HG03103 (cell line): Measurements from ENCODE around the gene PRKCB.
"Not testable (repeated sequence)": the region's sequence is repeated elsewhere in the genome, so short reads cannot be mapped to it uniquely, and the experiment has no call there.

Source experiments
- ATAC-seq: cut with Tn5 transposase; IDR thresholded peaks from one replicate; pipeline ENCODE4 v1.9.1; 2021; ENCODE audit warnings: low read depth; ENCODE audit not compliant: unreplicated experiment

The PRKCB gene

GRCh38 chr16:23996258-23996955, 160.6 kb downstream of the PRKCB start:
- ATAC-seq: no peak

- no peak for ATAC-seq
Measured at GRCh38 chr16:23998771-23999170, 163.0 kb downstream of the PRKCB start.

GRCh38 chr16:23999663-24000062, 163.9 kb downstream of the PRKCB start:
- no peak for ATAC-seq

- ATAC-seq: no peak
Measured at GRCh38 chr16:24001710-24002109, 165.9 kb downstream of the PRKCB start.

- ATAC-seq: no peak
Measured at GRCh38 chr16:24002619-24003018, 166.8 kb downstream of the PRKCB start.

GRCh38 chr16:24005577-24005976, 169.8 kb downstream of the PRKCB start:
- no peak for ATAC-seq

GRCh38 chr16:24007391-24007790, 171.6 kb downstream of the PRKCB start:
- ATAC-seq: no peak

GRCh38 chr16:24007934-24008333, 172.2 kb downstream of the PRKCB start:
- no peak for ATAC-seq

- ATAC-seq: no peak
Measured at GRCh38 chr16:24009098-24009497, 173.3 kb downstream of the PRKCB start.

GRCh38 chr16:24009955-24010354, 174.2 kb downstream of the PRKCB start:
- ATAC-seq: no peak

- ATAC-seq: no peak
Measured at GRCh38 chr16:24010440-24011089, 174.8 kb downstream of the PRKCB start.

GRCh38 chr16:24011237-24011636, 175.5 kb downstream of the PRKCB start:
- ATAC-seq: no peak

- ATAC-seq: no peak
Measured at GRCh38 chr16:24013054-24013636, 177.4 kb downstream of the PRKCB start.

- ATAC-seq: peak; percentile 96
Measured at GRCh38 chr16:24013864-24014645, 178.3 kb downstream of the PRKCB start.

- not testable (repeated sequence) for ATAC-seq
Measured at GRCh38 chr16:24014955-24015354, 179.2 kb downstream of the PRKCB start.

GRCh38 chr16:24015923-24016322, 180.1 kb downstream of the PRKCB start:
- ATAC-seq: no peak

GRCh38 chr16:24018485-24018884, 182.7 kb downstream of the PRKCB start:
- no peak for ATAC-seq

GRCh38 chr16:24022797-24023196, 187.0 kb downstream of the PRKCB start:
- no peak for ATAC-seq

GRCh38 chr16:24023621-24024020, 187.8 kb downstream of the PRKCB start:
- no peak for ATAC-seq

GRCh38 chr16:24024971-24025370, 189.2 kb downstream of the PRKCB start:
- no peak for ATAC-seq

GRCh38 chr16:24027466-24027865, 191.7 kb downstream of the PRKCB start:
- no peak for ATAC-seq
